ENCODE data around the gene PRR36.

GRCh38 chr19:7883105-7883504, 8.9 kb upstream of the PRR36 start:
- TF ChIP-seq CTCF (conservative IDR thresholded peaks at IDR 0.05) (no peak), EZH2 (IDR thresholded peaks at IDR 0.05; ENCODE audit: low read depth) (no peak)
